ENCODE measurements around the gene TNFRSF4. TPM values are rescaled to one million over a fixed set of nuclear protein-coding genes. Genes with fewer than 3 reads are reported as not detected.

TNFRSF4 gene
- total RNA-seq, 4 donors from 2014 or later, result 1.5 to 4.5 (median 3.2) TPM

- Histone ChIP-seq H3K4me3 (replicated peaks in 1 of 3) (no peak overlapping the region), H3K27ac (no peak overlapping the region), H3K4me1 (peaks cover 8 to 16% of the 10 kb centered on the region in 2 donors), H3K27me3 (no peaks in the 10 kb centered on the region), H3K9me3 (no peaks in the 10 kb centered on the region), H3K36me3 (no peaks in the 10 kb centered on the region)
- DNase-seq, result no peak
- TF ChIP-seq POLR2A (IDR thresholded peaks at IDR 0.05) (no peak), CTCF (IDR thresholded peaks at IDR 0.05) (no peak)
- 56 to 63% methylated on average over 11 to 13 of the region's 23 CpGs for WGBS, 2 donors
- intact Hi-C loops (cut with DNase I), result no loop called here
Observed at GRCh38 chr1:1240822-1241587, 27.1 kb upstream of the TNFRSF4 start.

GRCh38 chr1:1240348-1240732 lies 26.4 kb upstream of the TNFRSF4 start:
- Histone ChIP-seq H3K27ac (no peak overlapping the region), H3K36me3 (no peaks in the 10 kb centered on the region), H3K4me1 (peaks cover 8 to 16% of the 10 kb centered on the region in 2 donors), H3K27me3 (no peaks in the 10 kb centered on the region), H3K9me3 (no peaks in the 10 kb centered on the region), H3K4me3 (replicated peaks in 1 of 3) (no peak overlapping the region)
- intact Hi-C loops (cut with DNase I), result no loop called here
- 60 to 100% methylated on average over 1 to 2 of the region's 11 CpGs for WGBS, 2 donors
- TF ChIP-seq POLR2A (IDR thresholded peaks at IDR 0.05), result no peak
- TF ChIP-seq CTCF (IDR thresholded peaks at IDR 0.05), result no peak
- no peak for DNase-seq

GRCh38 chr1:1239614-1240347 lies 25.8 kb upstream of the TNFRSF4 start:
- no peak for DNase-seq
- peaks cover 8 to 16% of the 10 kb centered on the region in 2 donors for H3K4me1 ChIP-seq
- WGBS, 2 donors, result 52% methylated on average over 5 of the region's 30 CpGs; no CpG with 5 or more reads in 1 of the 2 donors

GRCh38 chr1:1239227-1239613 lies 25.3 kb upstream of the TNFRSF4 start:
- H3K27me3 ChIP-seq, result no peaks in the 10 kb centered on the region
- no peaks in the 10 kb centered on the region for H3K9me3 ChIP-seq
- 90% methylated on average over 2 of the region's 15 CpGs; no CpG with 5 or more reads in 1 of the 2 donors for WGBS, 2 donors
- H3K4me3 ChIP-seq (replicated peaks in 1 of 3), result no peak overlapping the region
- H3K36me3 ChIP-seq, result no peaks in the 10 kb centered on the region
- H3K4me1 ChIP-seq, result peaks cover 8 to 16% of the 10 kb centered on the region in 2 donors
- DNase-seq, result no peak
- TF ChIP-seq CTCF (IDR thresholded peaks at IDR 0.05), result no peak
- no peak for TF ChIP-seq POLR2A (IDR thresholded peaks at IDR 0.05)
- intact Hi-C loops (cut with DNase I), result no loop called here
- H3K27ac ChIP-seq, result no peak overlapping the region

More at GRCh38 chr1:1239614-1240347, 25.8 kb upstream of the TNFRSF4 start:
- Histone ChIP-seq H3K4me3 (replicated peaks in 1 of 3) (no peak overlapping the region), H3K9me3 (no peaks in the 10 kb centered on the region), H3K27me3 (no peaks in the 10 kb centered on the region), H3K27ac (no peak overlapping the region), H3K36me3 (no peaks in the 10 kb centered on the region)
- intact Hi-C loops (cut with DNase I), result no loop called here
- TF ChIP-seq CTCF (IDR thresholded peaks at IDR 0.05) (no peak), POLR2A (IDR thresholded peaks at IDR 0.05) (no peak)

GRCh38 chr1:1238702-1239178 lies 24.8 kb upstream of the TNFRSF4 start:
- Histone ChIP-seq H3K9me3 (no peaks in the 10 kb centered on the region), H3K27me3 (no peaks in the 10 kb centered on the region), H3K4me3 (replicated peaks in 1 of 3) (no peak overlapping the region), H3K36me3 (no peaks in the 10 kb centered on the region), H3K4me1 (peaks cover 8 to 16% of the 10 kb centered on the region in 2 donors), H3K27ac (no peak overlapping the region)
- no CpG with 5 or more reads among the region's 19 CpGs for WGBS, 2 donors
- no peak for DNase-seq
- intact Hi-C loops (cut with DNase I), result no loop called here
- no peak for TF ChIP-seq POLR2A (IDR thresholded peaks at IDR 0.05)
- no peak for TF ChIP-seq CTCF (IDR thresholded peaks at IDR 0.05)

Measured in thyroid gland (tissue), 4 donors.